Mesothelial cell of epicardium (in vitro differentiated cells): Measurements from ENCODE around the gene SLC24A3. TPM values are rescaled to one million over a fixed set of nuclear protein-coding genes. Genes with fewer than 3 reads are reported as not detected.

Source experiments
- DNase-seq, 2 experiments: peaks; one replicate each; pipeline ENCODE4 v3.0.0; 2021; ENCODE audit warnings: low spot score in 2 of 2; ENCODE audit not compliant: unreplicated experiment in 2 of 2
- H3K27ac Mint-ChIP-seq: 2 replicates; pipeline ENCODE4 v1.8.0; 2021; ENCODE audit warnings: mixed read lengths
- H3K27me3 Mint-ChIP-seq: 2 replicates; pipeline ENCODE4 v1.8.0; 2021; ENCODE audit warnings: low read depth, mixed read lengths
- H3K36me3 Mint-ChIP-seq: 2 replicates; pipeline ENCODE4 v1.8.0; 2021; ENCODE audit warnings: mixed read lengths
- H3K4me1 Mint-ChIP-seq: 2 replicates; pipeline ENCODE4 v1.8.0; 2021; ENCODE audit warnings: mixed read lengths
- H3K4me3 Mint-ChIP-seq: 2 replicates; pipeline ENCODE4 v1.8.0; 2021; ENCODE audit warnings: mild to moderate bottlenecking, moderate library complexity, mixed read lengths
- H3K9me3 Mint-ChIP-seq: 2 replicates; pipeline ENCODE4 v1.8.0; 2021; ENCODE audit warnings: mixed read lengths
- CTCF ChIP-seq: fragments of 200-600 bp; sonication (generic); IDR thresholded peaks from one replicate; pipeline ENCODE4 v1.5.0; 2021; ENCODE audit warnings: antibody characterized with exemption; ENCODE audit not compliant: unreplicated experiment
- total RNA-seq: library from RNA; stranded (reverse); gene quantifications from 3 replicates; pipeline ENCODE4 v1.2.1, GENCODE V29; 2021

The SLC24A3 gene
- total RNA-seq, 1 donor from 2014 or later = 3.2 TPM

GRCh38 chr20:19433371-19434350, 221.2 kb downstream of the SLC24A3 start:
- DNase-seq = no peak
- H3K4me1 Mint-ChIP-seq = peaks cover 58% of the 10 kb centered on the region
- no peak overlapping the region for H3K27ac Mint-ChIP-seq
- no peak for TF ChIP-seq CTCF
- no peaks in the 10 kb centered on the region for H3K36me3 Mint-ChIP-seq
- H3K27me3 Mint-ChIP-seq = no peaks in the 10 kb centered on the region
- no peak overlapping the region for H3K4me3 Mint-ChIP-seq
- H3K9me3 Mint-ChIP-seq = no peaks in the 10 kb centered on the region

- DNase-seq = no peak
- Mint-ChIP-seq H3K27me3 (no peaks in the 10 kb centered on the region), H3K36me3 (no peaks in the 10 kb centered on the region), H3K27ac (no peak overlapping the region), H3K4me3 (no peak overlapping the region), H3K4me1 (peaks cover 42% of the 10 kb centered on the region), H3K9me3 (no peaks in the 10 kb centered on the region)
- no peak for TF ChIP-seq CTCF
Measured at GRCh38 chr20:19435316-19435715, 222.9 kb downstream of the SLC24A3 start.

GRCh38 chr20:19435821-19436220, 223.4 kb downstream of the SLC24A3 start:
- no peak for TF ChIP-seq CTCF
- Mint-ChIP-seq H3K9me3 (no peaks in the 10 kb centered on the region), H3K27me3 (no peaks in the 10 kb centered on the region), H3K27ac (no peak overlapping the region), H3K4me3 (no peak overlapping the region), H3K4me1 (peaks cover 39% of the 10 kb centered on the region), H3K36me3 (no peaks in the 10 kb centered on the region)
- no peak for DNase-seq

GRCh38 chr20:19438488-19438887, 226.0 kb downstream of the SLC24A3 start:
- peaks cover 23% of the 10 kb centered on the region for H3K4me1 Mint-ChIP-seq
- no peaks in the 10 kb centered on the region for H3K27me3 Mint-ChIP-seq
- H3K36me3 Mint-ChIP-seq = peaks cover 4% of the 10 kb centered on the region
- H3K27ac Mint-ChIP-seq = no peak overlapping the region
- TF ChIP-seq CTCF = no peak
- DNase-seq = no peak
- H3K9me3 Mint-ChIP-seq = peaks cover 12% of the 10 kb centered on the region
- no peak overlapping the region for H3K4me3 Mint-ChIP-seq

GRCh38 chr20:19440660-19441527, 228.5 kb downstream of the SLC24A3 start:
- TF ChIP-seq CTCF = no peak
- H3K27me3 Mint-ChIP-seq = no peaks in the 10 kb centered on the region
- peaks cover under 1% of the 10 kb centered on the region for H3K4me1 Mint-ChIP-seq
- no peak overlapping the region for H3K4me3 Mint-ChIP-seq
- H3K9me3 Mint-ChIP-seq = peaks cover 19% of the 10 kb centered on the region
- DNase-seq = no peak
- no peak overlapping the region for H3K27ac Mint-ChIP-seq
- H3K36me3 Mint-ChIP-seq = peaks cover 8% of the 10 kb centered on the region
